PC-3 (cell line): Measurements from ENCODE around the gene KRTAP26-1. TPM values are rescaled to one million over a fixed set of nuclear protein-coding genes. Genes with fewer than 3 reads are reported as not detected.

Experiments
- ATAC-seq: fragments of 200-7000 bp; cut with Tn5 transposase; 2 replicates; pipeline ENCODE4 v1.9.1; 2020; ENCODE audit warnings: mild to moderate bottlenecking, moderate library complexity
- BruUV-seq: library from RNA; stranded (reverse); fragments of 400-500 nt; replicated peaks from 2 replicates; lab custom pipeline; 2021; lab: Mats Ljungman, UMichigan
- CTCF ChIA-PET: fragments of 300-600 bp; sonication (Branson Sonifier 250); formaldehyde crosslinking; loops from one replicate; lab custom pipeline; 2022; ENCODE audit warnings: antibody characterized with exemption; lab: Charles Lee
- POLR2A ChIA-PET: fragments of 300-600 bp; sonication (Branson Sonifier 250); formaldehyde crosslinking; loops from one replicate; lab custom pipeline; 2022; ENCODE audit warnings: antibody characterized with exemption; ENCODE audit not compliant: unreplicated experiment; lab: Charles Lee
- DNase-seq: peaks from one replicate; pipeline ENCODE4 v3.0.0-alpha.2; 2015
- H2AFZ ChIP-seq: fragments of 300-600 bp; sonication (generic); 2 replicates; pipeline ENCODE4 v1.6.0; 2016; ENCODE audit warnings: antibody characterized with exemption, low read length
- H3F3A ChIP-seq: fragments of 300-600 bp; sonication (generic); one replicate; pipeline ENCODE4 v1.6.0; 2017; ENCODE audit warnings: antibody characterized with exemption, low read length, control low read depth, mild to moderate bottlenecking; ENCODE audit not compliant: unreplicated experiment
- H3K27ac ChIP-seq: fragments of 300-600 bp; sonication (generic); 2 replicates; pipeline ENCODE4 v1.5.1; 2016; ENCODE audit warnings: mild to moderate bottlenecking, low read length
- H3K27me3 ChIP-seq: fragments of 300-600 bp; sonication (generic); 2 replicates; pipeline ENCODE4 v1.6.1; 2016; ENCODE audit warnings: low read length, mixed read lengths
- H3K36me3 ChIP-seq: fragments of 300-600 bp; sonication (generic); 2 replicates; pipeline ENCODE4 v1.6.1; 2016; ENCODE audit warnings: low read depth, mixed run types, low read length, mixed read lengths
- H3K4me1 ChIP-seq: fragments of 300-600 bp; sonication (generic); 2 replicates; pipeline ENCODE4 v1.5.1; 2016; ENCODE audit warnings: low read length; ENCODE audit not compliant: insufficient read depth
- H3K4me2 ChIP-seq: fragments of 300-600 bp; sonication (generic); 2 replicates; pipeline ENCODE4 v1.6.0; 2016; ENCODE audit warnings: low read length
- H3K4me3 ChIP-seq: fragments of 300-600 bp; sonication (generic); 2 replicates; pipeline ENCODE4 v1.5.1; 2016; ENCODE audit warnings: mild to moderate bottlenecking, low read length, mixed read lengths
- H3K79me2 ChIP-seq: fragments of 300-600 bp; sonication (generic); 2 replicates; pipeline ENCODE4 v1.6.1; 2017; ENCODE audit warnings: low read length, mixed read lengths
- H3K9ac ChIP-seq: fragments of 300-600 bp; sonication (generic); 2 replicates; pipeline ENCODE4 v1.6.0; 2016; ENCODE audit warnings: mild to moderate bottlenecking, low read length
- H3K9me2 ChIP-seq: fragments of 300-600 bp; sonication (generic); replicated peaks from 2 replicates; pipeline ENCODE4 v1.6.1; 2016; ENCODE audit warnings: mixed run types, low read length, mixed read lengths
- H3K9me3 ChIP-seq: fragments of 300-600 bp; sonication (generic); 2 replicates; pipeline ENCODE4 v1.6.1; 2016; ENCODE audit warnings: low read length, mixed read lengths
- H4K20me1 ChIP-seq: fragments of 300-600 bp; sonication (generic); 2 replicates; pipeline ENCODE4 v1.6.1; 2016; ENCODE audit warnings: low read length, mixed read lengths
- EZH2 ChIP-seq: fragments of 300-600 bp; sonication (generic); IDR thresholded peaks from one replicate; pipeline ENCODE4 v1.6.1; 2017; ENCODE audit warnings: antibody characterized with exemption, mild to moderate bottlenecking, low read length; ENCODE audit not compliant: unreplicated experiment
- EZH2phosphoT487 ChIP-seq: fragments of 300-600 bp; sonication (generic); IDR thresholded peaks from 2 replicates; pipeline ENCODE4 v1.6.1; 2018; ENCODE audit warnings: mild to moderate bottlenecking, antibody characterized with exemption, low read length, borderline replicate concordance
- intact Hi-C: fragments of 100-400 bp; cut with micrococcal nuclease; formaldehyde crosslinking; loops from 2 replicates; pipeline ENCODE4 v1.9.0; 2023
- total RNA-seq: library from RNA; depleted of rRNA; stranded (reverse); fragments of >200 nt; gene quantifications from 2 replicates; pipeline ENCODE4 v1.2.3, GENCODE V29; 2014
- TF ChIP-seq, protein P1 (sequence below): fragments of 300-600 bp; sonication (generic); conservative IDR thresholded peaks from 2 replicates; pipeline ENCODE4 v1.5.1; 2017; ENCODE audit warnings: antibody characterized with exemption, low read depth, mild to moderate bottlenecking, low read length

KRTAP26-1 gene
- total RNA-seq, 1 experiment from 2014 or later, result not detected

GRCh38 chr21:30333736-30334135 lies 13.6 kb upstream of the KRTAP26-1 start:
- H3K9ac ChIP-seq, result no peak overlapping the region
- no peak overlapping the region for H3K27ac ChIP-seq
- no peaks in the 10 kb centered on the region for H3K36me3 ChIP-seq
- no peak overlapping the region for H2AFZ ChIP-seq
- no peaks in the 10 kb centered on the region for H3K9me3 ChIP-seq
- H3K4me2 ChIP-seq, result no peak overlapping the region
- H3K79me2 ChIP-seq, result no peaks in the 10 kb centered on the region
- no peaks in the 10 kb centered on the region for H3K27me3 ChIP-seq
- H3K4me3 ChIP-seq, result no peak overlapping the region
- peaks cover 15% of the 10 kb centered on the region for H3K4me1 ChIP-seq
- intact Hi-C loops, result no loop called here
- ChIA-PET POLR2A (no interaction called here), CTCF (interaction anchor here (0.5 kb wide), 1 partner anchor 38 kb away, joined by 5 read pairs; the partner anchor contains the start of gene KRTAP13-2)
- BruUV-seq, result no TSS peak
- H4K20me1 ChIP-seq, result no peaks in the 10 kb centered on the region
- TF ChIP-seq EZH2 (no peak), EZH2phosphoT487 (no peak)
- TF ChIP-seq, protein P1, sequence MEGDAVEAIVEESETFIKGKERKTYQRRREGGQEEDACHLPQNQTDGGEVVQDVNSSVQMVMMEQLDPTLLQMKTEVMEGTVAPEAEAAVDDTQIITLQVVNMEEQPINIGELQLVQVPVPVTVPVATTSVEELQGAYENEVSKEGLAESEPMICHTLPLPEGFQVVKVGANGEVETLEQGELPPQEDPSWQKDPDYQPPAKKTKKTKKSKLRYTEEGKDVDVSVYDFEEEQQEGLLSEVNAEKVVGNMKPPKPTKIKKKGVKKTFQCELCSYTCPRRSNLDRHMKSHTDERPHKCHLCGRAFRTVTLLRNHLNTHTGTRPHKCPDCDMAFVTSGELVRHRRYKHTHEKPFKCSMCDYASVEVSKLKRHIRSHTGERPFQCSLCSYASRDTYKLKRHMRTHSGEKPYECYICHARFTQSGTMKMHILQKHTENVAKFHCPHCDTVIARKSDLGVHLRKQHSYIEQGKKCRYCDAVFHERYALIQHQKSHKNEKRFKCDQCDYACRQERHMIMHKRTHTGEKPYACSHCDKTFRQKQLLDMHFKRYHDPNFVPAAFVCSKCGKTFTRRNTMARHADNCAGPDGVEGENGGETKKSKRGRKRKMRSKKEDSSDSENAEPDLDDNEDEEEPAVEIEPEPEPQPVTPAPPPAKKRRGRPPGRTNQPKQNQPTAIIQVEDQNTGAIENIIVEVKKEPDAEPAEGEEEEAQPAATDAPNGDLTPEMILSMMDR, result no peak
- ATAC-seq, result no peak
- DNase-seq, result no peak
- no peaks in the 10 kb centered on the region for H3K9me2 ChIP-seq
- no peaks in the 10 kb centered on the region for H3F3A ChIP-seq

- ChIA-PET CTCF (no interaction called here), POLR2A (no interaction called here)
- no peaks in the 10 kb centered on the region for H3K27me3 ChIP-seq
- no peaks in the 10 kb centered on the region for H3K9me2 ChIP-seq
- no peak overlapping the region for H3K9ac ChIP-seq
- no peak overlapping the region for H3K27ac ChIP-seq
- H3K36me3 ChIP-seq, result no peaks in the 10 kb centered on the region
- TF ChIP-seq EZH2, result no peak
- no peak for TF ChIP-seq EZH2phosphoT487
- intact Hi-C loops, result no loop called here
- H3K4me3 ChIP-seq, result no peak overlapping the region
- no peak overlapping the region for H2AFZ ChIP-seq
- no peak for DNase-seq
- no peak for ATAC-seq
- no peak overlapping the region for H3K4me2 ChIP-seq
- H3F3A ChIP-seq, result no peaks in the 10 kb centered on the region
- H3K9me3 ChIP-seq, result no peaks in the 10 kb centered on the region
- no peaks in the 10 kb centered on the region for H4K20me1 ChIP-seq
- no TSS peak for BruUV-seq
- H3K4me1 ChIP-seq, result peaks cover 7% of the 10 kb centered on the region
- no peaks in the 10 kb centered on the region for H3K79me2 ChIP-seq
Measured at GRCh38 chr21:30332681-30333080, 12.6 kb upstream of the KRTAP26-1 start.

DNA sequence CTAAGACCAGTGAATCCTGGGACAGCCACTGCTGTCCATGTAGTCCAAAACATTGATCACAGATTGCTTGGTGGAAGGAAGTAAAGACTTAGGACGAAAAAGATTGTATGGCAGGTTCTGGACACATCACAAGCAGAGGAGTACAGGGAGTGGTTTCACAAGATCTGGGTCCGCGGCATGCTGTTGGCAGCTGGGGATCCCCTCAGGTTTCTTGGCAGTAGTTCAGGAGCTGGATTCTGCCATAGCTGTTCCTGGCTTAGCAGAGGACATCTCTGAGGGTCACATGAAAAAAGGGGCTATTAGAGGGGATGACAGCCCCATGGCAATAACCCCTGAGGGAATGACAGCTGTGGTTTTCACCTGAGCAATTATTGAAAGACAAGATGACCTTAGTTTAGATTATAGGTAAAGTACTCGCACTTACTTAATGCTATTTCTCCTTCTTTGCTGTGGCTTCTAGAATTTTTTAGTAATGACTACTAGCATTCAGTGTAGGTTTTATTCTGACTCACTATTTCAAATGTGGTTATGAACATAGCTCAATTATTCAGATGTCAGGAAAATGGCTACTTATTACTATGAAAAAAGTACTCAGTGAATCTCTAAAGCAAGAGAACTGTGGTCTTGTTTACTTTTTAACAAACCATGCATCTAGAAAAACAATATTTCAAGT lies 9.2 kb upstream of the KRTAP26-1 start:
- Histone ChIP-seq H3F3A (no peaks in the 10 kb centered on the region), H3K4me1 (no peaks in the 10 kb centered on the region), H3K27ac (peak overlapping the region; percentile 26), H4K20me1 (no peaks in the 10 kb centered on the region), H2AFZ (0 out of 2 replicates have a peak overlapping the region, but pooled peaks have one; percentile 28), H3K36me3 (no peaks in the 10 kb centered on the region), H3K9ac (no peak overlapping the region), H3K4me3 (no peak overlapping the region), H3K79me2 (no peaks in the 10 kb centered on the region), H3K4me2 (peak overlapping the region; percentile 30), H3K9me2 (no peaks in the 10 kb centered on the region), H3K9me3 (no peaks in the 10 kb centered on the region), H3K27me3 (no peaks in the 10 kb centered on the region)
- no peak for ATAC-seq
- TF ChIP-seq EZH2phosphoT487 (no peak), EZH2 (no peak)
- TF ChIP-seq, protein P1, result no peak
- no TSS peak for BruUV-seq
- ChIA-PET CTCF (no interaction called here), POLR2A (no interaction called here)
- intact Hi-C loops, result no loop called here
- peak; percentile 48 for DNase-seq
